K562 (cell line): ENCODE results near the gene ASCL2. TPM values are rescaled to one million over a fixed set of nuclear protein-coding genes. Genes with fewer than 3 reads are reported as not detected.

Experiments used
- ATAC-seq: fragments of 200-7000 bp; cut with Tn5 transposase; 3 replicates; pipeline ENCODE4 v1.9.1; 2020; ENCODE audit warnings: moderate library complexity
- BruUV-seq: library from RNA; stranded (reverse); fragments of 400-500 nt; replicated peaks from 2 replicates; lab custom pipeline; 2021; lab: Mats Ljungman, UMichigan
- CTCF ChIA-PET: fragments of 300-600 bp; formaldehyde crosslinking; extraction: SDS; loops from one replicate; lab custom pipeline; 2021; ENCODE audit warnings: low intra/inter-chr PET ratio; lab: Yijun Ruan, JAX
- POLR2A ChIA-PET: fragments of 300-600, 350-650 bp; sonication (Branson Sonifier 250); formaldehyde crosslinking; extraction: SDS; loops from one replicate; lab custom pipeline; 2021; ENCODE audit warnings: antibody characterized with exemption, inconsistent platforms; lab: Yijun Ruan, JAX
- DNase-seq, 4 experiments: peaks; one replicate each; pipeline versions ENCODE4 v3.0.0 to v3.0.0-alpha.2; 2011 to 2018; ENCODE audit warnings: low spot score in 3 of 4, mixed read lengths in 3 of 4; ENCODE audit errors: extremely low read depth in 1 of 4
- FAIRE-seq: peaks from 2 replicates; lab custom pipeline; 2011; peaks lifted over from hg19 to GRCh38; lab: Jason Lieb, UNC
- H2AFZ ChIP-seq: 2 replicates; pipeline ENCODE4 v1.6.0; 2011; ENCODE audit warnings: low read depth, low read length, control low read depth, inconsistent platforms
- H3K27ac ChIP-seq: fragments of 200-600 bp; 3 replicates; pipeline ENCODE4 v1.8.0; 2011; ENCODE audit warnings: low read depth, mild to moderate bottlenecking, control low read depth, inconsistent platforms, low read length, moderate library complexity, mixed read lengths; ENCODE audit errors: extremely low read depth
- H3K27me3 ChIP-seq, 2 experiments: fragments of 300-600 bp in 1 of 2; 2 replicates in 1 of 2; 3 replicates in 1 of 2; pipeline versions ENCODE4 v1.6.0 to v1.8.0; 2011; ENCODE audit warnings: inconsistent platforms in 2 of 2, low read length in 2 of 2, mild to moderate bottlenecking in 1 of 2, mixed read lengths in 1 of 2, moderate library complexity in 1 of 2; ENCODE audit not compliant: control insufficient read depth in 2 of 2, insufficient read depth in 2 of 2
- H3K36me3 ChIP-seq: fragments of 300-600 bp; 3 replicates; pipeline ENCODE4 v1.8.0; 2011; ENCODE audit warnings: mild to moderate bottlenecking, low read length, inconsistent platforms; ENCODE audit not compliant: control insufficient read depth, insufficient read depth
- H3K4me1 ChIP-seq, 2 experiments: fragments of 200-600 bp in 1 of 2; replicated peaks in 1 of 2; 2 replicates in 1 of 2; 3 replicates in 1 of 2; pipeline versions ENCODE4 v1.5.1 to v1.8.0; 2011; ENCODE audit warnings: inconsistent platforms in 2 of 2, low read length in 2 of 2, mild to moderate bottlenecking in 1 of 2, mixed read lengths in 1 of 2, moderate library complexity in 1 of 2; ENCODE audit not compliant: control insufficient read depth in 2 of 2, insufficient read depth in 2 of 2
- H3K4me2 ChIP-seq: 2 replicates; pipeline ENCODE4 v1.6.1; 2011; ENCODE audit warnings: low read length, control low read depth, inconsistent platforms, mixed read lengths; ENCODE audit not compliant: insufficient read depth
- H3K4me3 ChIP-seq: fragments of 200-600 bp; sonication (generic), shearing (Covaris generic); 2 replicates; pipeline ENCODE4 v1.5.1; 2016; ENCODE audit warnings: control low read depth, inconsistent platforms
- H3K79me2 ChIP-seq: fragments of 200-600 bp; 3 replicates; pipeline ENCODE4 v1.8.0; 2011; ENCODE audit warnings: low read length, inconsistent platforms; ENCODE audit not compliant: control insufficient read depth, insufficient read depth
- H3K9ac ChIP-seq, 2 experiments: 2 replicates each; pipeline versions ENCODE4 v1.6.0 to v1.6.1; 2011; ENCODE audit warnings: low read depth in 2 of 2, low read length in 2 of 2, control low read depth in 1 of 2, inconsistent platforms in 1 of 2, mild to moderate bottlenecking in 1 of 2, mixed read lengths in 1 of 2; ENCODE audit not compliant: insufficient read depth in 1 of 2
- H3K9me1 ChIP-seq: one replicate; pipeline ENCODE4 v1.6.0; 2011; ENCODE audit warnings: inconsistent platforms, mild to moderate bottlenecking, low read length, moderate library complexity; ENCODE audit not compliant: control insufficient read depth, insufficient read depth
- H3K9me3 ChIP-seq: replicated peaks from 2 replicates; pipeline ENCODE4 v1.5.1; 2011; ENCODE audit warnings: low read depth, low read length, inconsistent platforms; ENCODE audit not compliant: control insufficient read depth, insufficient read depth
- H4K20me1 ChIP-seq: replicated peaks from 2 replicates; pipeline ENCODE4 v1.6.1; 2011; ENCODE audit warnings: low read length, inconsistent platforms, mixed read lengths; ENCODE audit not compliant: control insufficient read depth, insufficient read depth
- ARHGAP35 ChIP-seq: fragments of 450-650 bp; IDR thresholded peaks from 2 replicates; pipeline ENCODE4 v1.6.1; 2018; ENCODE audit not compliant: partially characterized antibody
- CC2D1A ChIP-seq: fragments of 450-650 bp; IDR thresholded peaks from 2 replicates; pipeline ENCODE4 v1.6.1; 2017; ENCODE audit warnings: mild to moderate bottlenecking
- CEBPB ChIP-seq: fragments of 450-650 bp; IDR thresholded peaks from 2 replicates; pipeline ENCODE4 v1.6.1; 2016; ENCODE audit warnings: missing genetic modification characterization, missing compliant biosample characterization
- E2F4 ChIP-seq: sonication (generic); formaldehyde crosslinking; IDR thresholded peaks from 2 replicates; pipeline ENCODE4 v1.8.0; 2022; ENCODE audit warnings: mild to moderate bottlenecking, low read depth, missing genetic modification reagents
- EWSR1 ChIP-seq: fragments of 450-650 bp; IDR thresholded peaks from 2 replicates; pipeline ENCODE4 v1.6.1; 2018; ENCODE audit warnings: borderline replicate concordance, mild to moderate bottlenecking, low read depth, moderate library complexity; ENCODE audit not compliant: partially characterized antibody
- HMG20A ChIP-seq: fragments of 450-650 bp; formaldehyde crosslinking; conservative IDR thresholded peaks from 2 replicates; pipeline ENCODE4 v1.4.0; 2020; ENCODE audit warnings: mild to moderate bottlenecking, mixed read lengths
- NCOA1 ChIP-seq: fragments of 450-650 bp; IDR thresholded peaks from 2 replicates; pipeline ENCODE4 v1.6.1; 2016; ENCODE audit warnings: low read depth
- PKNOX1 ChIP-seq: fragments of 450-650 bp; IDR thresholded peaks from 2 replicates; pipeline ENCODE4 v1.6.1; 2016
- SMAD4 ChIP-seq: fragments of 250-450 bp; sonication (Bioruptor Pico); conservative IDR thresholded peaks from 2 replicates; pipeline ENCODE4 v1.8.0; 2021; ENCODE audit warnings: inconsistent platforms, mild to moderate bottlenecking, moderate library complexity
- ZBTB12 ChIP-seq: fragments of 250-450 bp; sonication (Bioruptor Pico); IDR thresholded peaks from 2 replicates; pipeline ENCODE4 v1.4.0; 2020
- ZBTB33 ChIP-seq: sonication (generic); formaldehyde crosslinking; IDR thresholded peaks from 2 replicates; pipeline ENCODE4 v1.8.1; 2023; ENCODE audit warnings: mild to moderate bottlenecking, missing genetic modification reagents
- ZFP1 ChIP-seq: fragments of 450-650 bp; formaldehyde crosslinking; IDR thresholded peaks from 2 replicates; pipeline ENCODE4 v1.4.0; 2020; ENCODE audit warnings: mild to moderate bottlenecking, mixed read lengths
- ZHX1 ChIP-seq: fragments of 150-350 bp; conservative IDR thresholded peaks from 2 replicates; pipeline ENCODE4 v1.6.1; 2014; ENCODE audit warnings: low read length
- ZNF263 ChIP-seq: sonication (generic); formaldehyde crosslinking; IDR thresholded peaks from 2 replicates; pipeline ENCODE4 v1.8.0; 2022; ENCODE audit warnings: mild to moderate bottlenecking, missing genetic modification reagents, borderline replicate concordance
- ZSCAN29 ChIP-seq: fragments of 450-650 bp; IDR thresholded peaks from 2 replicates; pipeline ENCODE4 v1.6.1; 2017
- WGBS: fragments of 100-300 bp; shearing (Covaris generic); methylation state at CpG from one replicate; pipeline ENCODE4 v1.1.6; 2016; ENCODE audit warnings: low coverage, mixed read lengths; ENCODE audit not compliant: insufficient coverage; ENCODE audit errors: missing lambda C conversion rate; 5-methylcytosine and 5-hydroxymethylcytosine counted together
- in situ Hi-C: fragments of 300-500 bp; cut with MboI; formaldehyde crosslinking; loops from 4 replicates; pipeline ENCODE4 v1.15.0; 2018; ENCODE audit warnings: inconsistent platforms, mixed read lengths
- intact Hi-C: fragments of 100-400 bp; cut with micrococcal nuclease; formaldehyde crosslinking; loops from 2 replicates; pipeline ENCODE4 v1.14.2; 2022
- polyA plus RNA-seq, 8 experiments: library from polyadenylated mRNA; depleted of rRNA in 4 of 8; stranded (reverse) in 5 of 8; unstranded in 3 of 8; fragments of >200 nt; fragmentation: Nextera tagmentation in 2 of 8; fragmentation: Illumina TruSeq in 1 of 8; extraction: Ambion mirVana in 2 of 8; extraction: Trizol in 1 of 8; gene quantifications; 2 replicates each; pipeline versions ENCODE4 v1.2.1 to v1.2.3, GENCODE V29; 2011 to 2014; ENCODE audit warnings: inconsistent platforms in 1 of 8, missing spikeins in 1 of 8
- total RNA-seq, 7 experiments: library from RNA; depleted of rRNA in 6 of 7; stranded (reverse); fragments of >200 nt in 6 of 7; fragmentation: Illumina TruSeq in 2 of 7; extraction: Trizol in 2 of 7; gene quantifications; 2 replicates each; pipeline versions ENCODE4 v1.2.1 to v1.2.3, GENCODE V29; 2011 to 2021; ENCODE audit warnings: low replicate concordance in 1 of 7

Gene ASCL2
- total and polyA plus RNA-seq, 9 of the 15 experiments (the other 6 are each of a cell fraction or from before 2014, with no cell fraction given), result 0.11 to 1.4 (median 0.36) TPM; not detected in 2

GRCh38 chr11:2293531-2293971 lies 23.2 kb upstream of the ASCL2 start:
- H4K20me1 ChIP-seq, result no peaks in the 10 kb centered on the region
- ChIA-PET POLR2A (no interaction called here), CTCF (interaction anchor here (0.7 to 1.7 kb wide), 3 partner anchors 94 to 836 kb away, joined by 3 to 7 read pairs (median 6); no protein-coding TSS in a partner anchor)
- no peaks in the 10 kb centered on the region for H3K9me1 ChIP-seq
- H3K9me3 ChIP-seq, result no peaks in the 10 kb centered on the region
- BruUV-seq, result no TSS peak
- DNase-seq (no peak), ATAC-seq (no peak; the same call in 2 of the 3 replicates), FAIRE-seq (no peak)
- H3K79me2 ChIP-seq, result no peaks in the 10 kb centered on the region
- H3K27me3 ChIP-seq, result peaks cover 0 to 32% of the 10 kb centered on the region in 2 experiments; a peak in 2 of 5 replicates
- H3K4me2 ChIP-seq, result peak overlapping the region; percentile 41; the same call in 1 of the 2 replicates
- intact Hi-C loops (no loop called here), in situ Hi-C loops (no loop called here)
- peaks cover 7 to 30% of the 10 kb centered on the region in 2 experiments for H3K4me1 ChIP-seq
- peak; percentile 46; the same call in 1 of the 2 replicates for TF ChIP-seq ZBTB33
- TF ChIP-seq ARHGAP35, result no peak
- TF ChIP-seq EWSR1, result no peak
- TF ChIP-seq PKNOX1, result no peak
- no peak for TF ChIP-seq ZSCAN29
- TF ChIP-seq SMAD4 (CRISPR knock-in tag), result 0 out of 2 replicates have a peak, but pooled peaks have one; percentile 18
- no peak for TF ChIP-seq CC2D1A
- TF ChIP-seq ZNF263 (CRISPR knock-in tag), result peak; percentile 48; the same call in 1 of the 2 replicates
- TF ChIP-seq NCOA1, result no peak
- no peak for TF ChIP-seq ZBTB12 (CRISPR knock-in tag)
- no peak for TF ChIP-seq E2F4 (CRISPR knock-in tag)
- no peak for TF ChIP-seq ZHX1
- TF ChIP-seq ZFP1, result no peak
- TF ChIP-seq HMG20A, result no peak
- peak; percentile 22; the same call in 1 of the 2 replicates for TF ChIP-seq CEBPB (tag)
- no peak overlapping the region for H3K4me3 ChIP-seq
- 18% methylated on average over 18 of the region's 20 CpGs for WGBS
- H2AFZ ChIP-seq, result peak overlapping the region; percentile 25; the same call in 1 of the 2 replicates
- H3K27ac ChIP-seq, result no peak overlapping the region
- H3K36me3 ChIP-seq, result no peaks in the 10 kb centered on the region
- no peak overlapping the region for H3K9ac ChIP-seq
